ENCODE results near the gene NOD1. TPM values are rescaled to one million over a fixed set of nuclear protein-coding genes. Genes with fewer than 3 reads are reported as not detected.

NOD1 gene
- polyA plus RNA-seq, 3 donors: 2.8 to 15.0 (median 4.6) TPM

- Histone ChIP-seq H3K9ac (ENCODE audit: insufficient read depth, low read length, poor library complexity, severe bottlenecking) (peak overlapping the region; percentile 32), H3K4me1 (ENCODE audit: control insufficient read depth in 1 of 2, insufficient read depth in 2 of 2, low read length in 2 of 2) (peaks cover 53 to 56% of the 10 kb centered on the region in 2 donors)
- 64% methylated on average over 13 of the region's 21 CpGs for WGBS (ENCODE audit: insufficient coverage)
These were observed 40.6 kb downstream of the NOD1 start for GRCh38 chr7:30437823-30438574.

GRCh38 chr7:30436518-30436917 lies 42.1 kb downstream of the NOD1 start:
- Mint-ChIP-seq H3K36me3 (peaks cover 21 to 28% of the 10 kb centered on the region in 2 donors), H3K27me3 (ENCODE audit: low read depth in 3 of 3) (no peaks in the 10 kb centered on the region), H3K4me1 (peaks cover 75% of the 10 kb centered on the region), H3K27ac (peak overlapping the region in 2 of 7 donors; percentile 16 to 61), H3K9me3 (no peaks in the 10 kb centered on the region), H3K4me3 (no peak overlapping the region)
- no peak overlapping the region for H2AFZ ChIP-seq (ENCODE audit: insufficient read depth, low read depth, low read length, poor library complexity, severe bottlenecking)
- no peak overlapping the region for H3K4me2 ChIP-seq (replicated peaks; ENCODE audit: extremely low read depth, low read length, poor library complexity, severe bottlenecking)
- no peak for TF ChIP-seq CTCF (IDR thresholded peaks at IDR 0.05)
- H3K27ac ChIP-seq (ENCODE audit: low read depth in 1 of 2, low read length in 2 of 2): peak overlapping the region in 1 of 2 donors; percentile 20
- WGBS (ENCODE audit: insufficient coverage): no CpG with 5 or more reads among the region's 1 CpG
- intact Hi-C loops (cut with micrococcal nuclease): loop anchor here in 1 of 2 donors (10.0 kb wide), 1 partner anchor 92 kb away; no protein-coding TSS in a partner anchor
- no peak overlapping the region for H3K4me3 ChIP-seq (replicated peaks in 1 of 3; ENCODE audit: low read depth in 2 of 3, low read length in 3 of 3)
- H3K79me2 ChIP-seq (ENCODE audit: insufficient read depth, low read length): peaks cover 14% of the 10 kb centered on the region
- H3K27me3 ChIP-seq (ENCODE audit: control insufficient read depth in 2 of 2, insufficient read depth in 2 of 2, low read length in 2 of 2): no peaks in the 10 kb centered on the region
- no peak for DNase-seq
- no peak overlapping the region for H3K9ac ChIP-seq (ENCODE audit: insufficient read depth, low read length, poor library complexity, severe bottlenecking)
- H3K4me1 ChIP-seq (ENCODE audit: control insufficient read depth in 1 of 2, insufficient read depth in 2 of 2, low read length in 2 of 2): peaks cover 68 to 71% of the 10 kb centered on the region in 2 donors
- no peaks in the 10 kb centered on the region for H3K36me3 ChIP-seq (replicated peaks in 1 of 2; ENCODE audit: control insufficient read depth in 1 of 2, insufficient read depth in 2 of 2, low read length in 2 of 2)
- no peaks in the 10 kb centered on the region for H4K20me1 ChIP-seq (ENCODE audit: insufficient read depth, low read length)
- no peaks in the 10 kb centered on the region for H3K9me3 ChIP-seq (replicated peaks in 1 of 2; ENCODE audit: control insufficient read depth in 1 of 2, insufficient read depth in 1 of 2, low read length in 2 of 2)

More at GRCh38 chr7:30437823-30438574, 40.6 kb downstream of the NOD1 start:
- Mint-ChIP-seq H3K4me1 (peaks cover 60% of the 10 kb centered on the region), H3K4me3 (peak overlapping the region; percentile 20 to 64), H3K36me3 (peaks cover 19 to 20% of the 10 kb centered on the region in 2 donors), H3K27me3 (ENCODE audit: low read depth in 3 of 3) (no peaks in the 10 kb centered on the region), H3K9me3 (no peaks in the 10 kb centered on the region), H3K27ac (peak overlapping the region; percentile 31 to 90 (median 77))
- H3K27ac ChIP-seq (ENCODE audit: low read depth in 1 of 2, low read length in 2 of 2): peak overlapping the region; percentile 23 to 76
- H3K79me2 ChIP-seq (ENCODE audit: insufficient read depth, low read length): peaks cover 9% of the 10 kb centered on the region
- no peaks in the 10 kb centered on the region for H4K20me1 ChIP-seq (ENCODE audit: insufficient read depth, low read length)
- peak overlapping the region in 1 of 3 experiments; percentile 39 for H3K4me3 ChIP-seq (replicated peaks in 1 of 3; ENCODE audit: low read depth in 2 of 3, low read length in 3 of 3)
- H3K27me3 ChIP-seq (ENCODE audit: control insufficient read depth in 2 of 2, insufficient read depth in 2 of 2, low read length in 2 of 2): no peaks in the 10 kb centered on the region
- H2AFZ ChIP-seq (ENCODE audit: insufficient read depth, low read depth, low read length, poor library complexity, severe bottlenecking): peak overlapping the region; percentile 62
- no peak for TF ChIP-seq CTCF (IDR thresholded peaks at IDR 0.05)
- intact Hi-C loops (cut with micrococcal nuclease): loop anchor here in 1 of 2 donors (10.0 kb wide), 1 partner anchor 93 kb away; no protein-coding TSS in a partner anchor
- H3K9me3 ChIP-seq (replicated peaks in 1 of 2; ENCODE audit: control insufficient read depth in 1 of 2, insufficient read depth in 1 of 2, low read length in 2 of 2): no peaks in the 10 kb centered on the region
- H3K36me3 ChIP-seq (replicated peaks in 1 of 2; ENCODE audit: control insufficient read depth in 1 of 2, insufficient read depth in 2 of 2, low read length in 2 of 2): no peaks in the 10 kb centered on the region
- peak in 1 of 3 donors; percentile 17 for DNase-seq
- H3K4me2 ChIP-seq (replicated peaks; ENCODE audit: extremely low read depth, low read length, poor library complexity, severe bottlenecking): peak overlapping the region; percentile 43

Measured in CD14-positive monocyte (primary cell).